Smooth muscle cell of the umbilical artery (primary cell): Measurements from ENCODE around the gene PRSS36. TPM values are rescaled to one million over a fixed set of nuclear protein-coding genes. Genes with fewer than 3 reads are reported as not detected.

Experiments
- total RNA-seq: library from RNA; depleted of rRNA; stranded (reverse); fragments of >200 nt; gene quantifications from 2 replicates; pipeline ENCODE4 v1.2.3, GENCODE V29; 2014

Gene PRSS36
- 0.30 TPM in 1 of 2 replicates, not detected in the other for total RNA-seq

DNA sequence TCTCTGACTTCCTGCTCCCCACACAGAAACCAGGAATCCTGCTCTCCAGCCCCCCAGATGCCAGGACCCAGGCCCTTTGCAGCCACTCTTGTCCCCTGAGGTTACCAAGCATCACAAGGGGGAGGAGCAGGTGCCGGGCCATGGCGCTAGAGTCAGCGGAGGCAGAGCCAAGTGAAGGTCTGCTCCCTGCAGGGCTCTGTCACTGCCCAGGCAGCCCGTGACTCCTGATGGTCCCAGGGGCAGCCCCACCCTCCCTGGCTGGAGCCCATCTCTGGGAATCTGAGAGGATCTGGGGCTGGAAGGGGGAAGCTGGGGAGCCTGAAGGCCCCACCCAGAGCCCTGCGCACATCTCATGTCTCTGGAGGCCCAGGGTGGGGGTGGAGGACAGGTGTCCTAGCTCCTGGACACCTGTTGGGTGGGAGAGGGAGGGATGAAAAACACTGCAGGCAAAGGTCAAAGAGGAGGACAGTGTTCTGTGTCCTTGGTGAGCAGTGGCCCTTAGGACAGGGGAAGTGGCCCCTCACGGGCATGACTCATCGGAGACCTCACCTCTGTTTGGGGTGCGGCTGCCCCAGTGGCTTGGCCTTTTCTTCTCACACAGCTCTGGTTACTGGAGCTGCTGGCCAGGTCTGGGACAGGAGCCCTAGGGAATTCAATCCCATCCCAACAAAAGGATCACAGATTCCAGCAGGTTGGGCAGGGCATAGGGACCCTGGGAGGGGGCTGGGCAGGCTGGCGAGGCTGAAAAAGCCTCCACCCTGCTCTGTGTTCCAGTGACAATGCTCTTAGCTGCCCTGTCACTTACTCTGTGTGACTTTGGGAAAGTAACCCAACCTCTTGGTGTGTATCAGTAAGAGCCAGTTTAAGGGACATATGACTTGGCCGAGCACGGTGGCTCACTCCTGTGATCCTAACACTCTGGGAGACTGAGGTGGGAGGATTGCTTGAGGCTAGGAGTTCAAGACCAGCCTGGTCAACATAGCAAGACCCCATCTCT, at the start of gene PRSS36:
Gene PRSS36, minus strand, starts transcription at position 173 of the 997 bp plus-strand sequence. Its CDS starts 31 bp downstream, at position 142.

DNA sequence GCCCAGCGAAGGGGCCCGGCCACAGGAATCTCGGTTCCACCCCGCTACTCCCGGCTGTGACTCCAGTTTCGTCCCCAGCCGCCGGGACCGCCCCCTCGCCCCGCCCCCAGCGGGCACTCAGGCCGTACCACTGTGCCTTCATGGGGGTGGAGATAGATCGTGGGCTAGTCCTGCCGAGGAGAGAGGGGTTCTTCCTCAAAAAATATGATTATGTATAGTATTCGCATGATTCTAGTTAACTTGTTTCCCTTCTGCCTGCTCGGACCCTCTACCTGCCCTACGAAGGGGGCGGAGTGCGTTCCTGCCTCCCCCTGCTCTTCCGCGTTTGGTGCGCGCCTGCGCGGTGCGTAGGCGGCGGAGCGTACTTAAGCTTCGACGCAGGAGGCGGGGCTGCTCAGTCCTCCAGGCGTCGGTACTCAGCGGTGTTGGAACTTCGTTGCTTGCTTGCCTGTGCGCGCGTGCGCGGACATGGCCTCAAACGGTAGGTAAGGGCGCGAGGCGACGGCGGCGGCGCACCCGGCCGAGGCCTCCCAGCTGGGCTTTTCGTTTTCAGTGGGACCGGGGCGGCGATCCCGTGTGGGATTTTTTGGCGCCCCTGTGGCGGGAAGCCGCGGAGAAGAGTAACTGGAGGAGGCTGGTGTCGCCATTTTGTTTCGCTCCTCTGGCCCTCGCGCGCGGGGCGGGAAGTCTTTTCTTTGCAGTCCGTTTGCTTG, 30.0 kb upstream of the PRSS36 start, which contains the start of gene FUS:
Gene FUS, plus strand, starts transcription at position 393 of the 713 bp plus-strand sequence. Its CDS starts 76 bp downstream, at position 469.

DNA sequence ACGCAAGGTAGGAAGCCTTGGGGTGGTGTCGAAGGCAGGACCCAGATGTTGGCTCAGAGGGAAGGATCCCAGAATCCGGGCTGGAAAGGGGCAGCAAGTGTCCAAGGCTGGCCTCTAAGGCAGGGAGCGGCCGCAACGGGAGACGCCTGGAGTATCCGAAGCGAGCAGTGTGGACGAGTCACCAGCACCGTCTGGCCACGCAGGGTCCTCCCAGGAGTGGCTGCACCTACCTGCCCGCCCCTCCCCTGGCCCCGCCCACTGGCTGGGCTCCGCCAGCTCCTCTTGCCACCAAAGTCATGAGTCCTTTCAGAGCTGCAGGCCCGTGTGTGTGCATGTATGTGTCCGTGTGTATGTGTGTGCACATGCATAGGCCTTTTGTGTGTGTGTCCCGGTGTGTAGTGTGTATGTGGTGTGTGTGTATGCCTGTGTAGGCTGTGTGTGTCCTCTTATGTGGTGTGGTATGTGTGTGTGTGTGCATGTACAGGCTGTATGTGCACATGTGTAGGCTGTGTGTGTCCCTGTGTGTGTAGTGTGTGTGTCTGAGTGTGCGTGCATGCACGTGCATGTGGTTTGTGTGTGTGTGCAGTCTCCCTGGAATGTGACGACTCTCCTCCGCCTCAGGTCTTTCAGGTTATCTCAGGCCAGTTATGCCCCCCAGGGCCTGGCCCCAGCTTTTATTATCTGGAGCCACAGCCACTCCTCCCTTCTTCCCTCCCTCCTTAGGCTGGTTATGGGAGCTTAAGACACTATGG, 14.2 kb downstream of the PRSS36 start, which contains the start of gene PRSS8:
Gene PRSS8, minus strand, starts transcription at position 193 of the 752 bp plus-strand sequence. CDS start 229 bp downstream, outside the sequence.

DNA sequence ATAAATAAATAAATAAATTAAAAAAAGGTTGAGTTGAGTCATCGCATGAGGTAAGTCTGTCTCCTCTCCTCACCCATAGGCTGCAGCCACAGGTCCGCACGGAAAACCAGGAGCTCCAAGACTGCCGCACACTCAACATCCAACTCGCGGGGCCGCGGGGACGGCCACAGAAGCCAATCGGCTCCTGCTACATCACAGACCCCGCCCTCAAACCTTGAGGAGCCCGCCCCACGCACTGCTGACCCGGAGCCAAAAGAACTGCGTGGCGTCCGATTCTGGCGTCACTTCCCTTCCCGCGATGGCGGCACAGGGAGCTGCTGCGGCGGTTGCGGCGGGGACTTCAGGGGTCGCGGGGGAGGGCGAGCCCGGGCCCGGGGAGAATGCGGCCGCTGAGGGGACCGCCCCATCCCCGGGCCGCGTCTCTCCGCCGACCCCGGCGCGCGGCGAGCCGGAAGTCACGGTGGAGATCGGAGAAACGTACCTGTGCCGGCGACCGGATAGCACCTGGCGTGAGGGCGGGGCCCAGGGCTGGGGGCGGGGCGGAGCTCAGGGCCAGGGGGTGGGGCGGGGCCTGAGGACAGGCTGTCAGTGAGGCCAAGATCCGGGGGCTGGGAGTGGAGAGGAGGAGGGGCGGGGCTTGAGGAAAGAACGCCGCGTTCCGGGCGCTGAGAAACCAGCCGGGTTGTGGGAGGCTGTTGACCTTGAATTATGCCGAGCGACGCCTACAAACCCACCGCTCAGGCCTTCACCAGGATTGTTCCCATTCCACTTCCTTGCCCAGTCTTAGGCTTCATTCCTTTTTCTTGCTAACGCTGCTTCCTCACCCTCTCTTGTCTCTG, 32.3 kb downstream of the PRSS36 start, which contains the start of gene KAT8:
Gene KAT8, plus strand, starts transcription at position 281 of the 839 bp plus-strand sequence. Its CDS starts 18 bp downstream, at position 299.

DNA sequence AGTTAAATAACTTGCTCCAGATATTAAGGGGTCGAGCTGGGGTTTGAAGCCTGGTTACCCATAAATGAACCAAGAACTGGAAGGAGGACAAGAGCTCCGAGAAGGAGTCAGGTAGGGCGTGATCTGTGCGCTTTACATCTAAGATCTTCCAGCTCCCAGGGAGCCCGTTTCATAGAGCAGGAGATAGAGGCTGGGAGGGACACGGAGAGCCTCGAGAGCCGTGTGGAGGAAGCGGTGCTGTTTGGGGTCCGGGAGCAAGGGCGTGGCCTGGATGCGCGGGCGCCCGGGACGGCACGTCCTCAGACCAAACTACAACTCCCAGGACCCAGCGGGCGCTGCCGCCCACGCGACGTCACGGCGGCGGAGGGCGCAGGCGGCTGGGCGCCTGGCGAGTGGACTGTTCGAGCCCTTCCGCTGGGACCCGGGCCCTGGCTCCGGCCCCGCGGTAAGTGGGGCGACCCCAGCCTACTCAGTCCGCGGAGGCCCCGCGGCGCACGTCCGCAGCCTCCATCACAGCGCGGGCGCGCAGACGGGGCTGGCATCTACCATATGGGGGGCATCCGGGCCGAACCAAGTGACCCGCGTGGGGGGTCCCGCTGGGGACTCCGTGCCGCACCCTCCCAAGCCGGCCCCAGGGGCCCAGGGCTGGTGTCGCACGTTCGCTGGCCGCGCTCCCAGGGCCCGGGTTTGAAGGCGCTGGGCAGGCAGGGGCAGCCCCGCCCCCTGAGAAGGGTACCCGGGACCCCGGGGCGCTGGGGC, 41.7 kb downstream of the PRSS36 start, which contains the start of gene BCKDK:
Gene BCKDK, plus strand, starts transcription at position 352 of the 759 bp plus-strand sequence. CDS start 838 bp downstream, outside the sequence.

DNA sequence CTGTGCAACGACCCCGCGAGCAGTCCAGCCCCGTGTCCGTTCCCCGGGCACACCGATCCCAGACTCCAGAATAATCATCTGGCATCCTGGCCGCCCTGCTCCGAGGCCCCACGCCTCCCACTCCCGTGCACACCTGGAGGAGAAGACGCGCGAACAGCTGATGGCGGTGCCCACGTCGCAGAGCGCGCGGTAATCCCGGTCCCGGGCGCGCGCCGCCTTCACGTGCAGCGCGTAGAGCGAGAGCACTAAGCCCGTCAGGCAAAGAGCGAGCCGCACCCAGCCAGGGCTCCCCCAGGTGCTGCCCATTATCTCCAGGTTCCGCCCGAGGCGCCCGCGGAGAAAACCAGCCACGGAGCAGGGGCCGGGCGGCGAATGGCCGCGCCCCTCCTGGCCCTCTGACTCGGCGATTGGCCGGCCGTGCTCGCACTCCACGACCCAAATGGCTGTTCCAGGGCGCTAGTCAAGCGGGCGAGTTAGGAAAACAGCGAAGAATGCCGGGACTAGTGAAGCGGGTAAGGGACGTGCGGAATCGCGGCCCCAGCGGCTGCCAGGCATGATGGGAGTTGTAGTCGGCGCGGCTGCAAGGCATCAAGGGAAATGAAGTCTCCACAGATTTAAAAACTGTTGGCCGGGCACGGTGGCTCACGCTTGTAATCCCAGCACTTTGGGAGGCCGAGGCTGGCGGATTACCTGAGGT, 55.3 kb downstream of the PRSS36 start, which contains the start of gene VKORC1:
Gene VKORC1, minus strand, starts transcription at position 374 of the 697 bp plus-strand sequence. Its CDS starts 68 bp downstream, at position 306.

Other genes starting within 250 kb of the PRSS36 start
- 25.2 and 25.5 TPM in 2 replicates for gene FBXL19, start 226.5 kb downstream of the PRSS36 start, total RNA-seq
- 36.4 and 49.0 TPM in 2 replicates for gene ORAI3, start 201.0 kb downstream of the PRSS36 start, total RNA-seq
- gene SETD1A, start 192.3 kb downstream of the PRSS36 start, total RNA-seq: 1.8 and 4.9 TPM in 2 replicates
- gene HSD3B7, start 164.9 kb downstream of the PRSS36 start, total RNA-seq: 11.6 and 13.4 TPM in 2 replicates
- gene STX1B, start 139.4 kb downstream of the PRSS36 start, total RNA-seq: 0.59 and 2.8 TPM in 2 replicates
- gene STX4, start 116.5 kb downstream of the PRSS36 start, total RNA-seq: 23.2 and 29.7 TPM in 2 replicates
- gene ZNF668, start 75.8 kb downstream of the PRSS36 start, total RNA-seq: 8.3 and 9.8 TPM in 2 replicates
- 9.5 and 16.3 TPM in 2 replicates for gene ZNF646, start 75.6 kb downstream of the PRSS36 start, total RNA-seq
- 3.6 and 9.6 TPM in 2 replicates for gene PRSS53, start 61.1 kb downstream of the PRSS36 start, total RNA-seq
- 163 and 273 TPM in 2 replicates for gene VKORC1, start 55.3 kb downstream of the PRSS36 start, total RNA-seq
- gene BCKDK, start 41.7 kb downstream of the PRSS36 start, total RNA-seq: 19.3 and 33.3 TPM in 2 replicates
- 31.5 and 32.1 TPM in 2 replicates for gene KAT8, start 32.4 kb downstream of the PRSS36 start, total RNA-seq
- gene PRSS8, start 14.3 kb downstream of the PRSS36 start, total RNA-seq: not detected in 2 replicates
- gene FUS, start 30.1 kb upstream of the PRSS36 start, total RNA-seq: 45.7 and 65.8 TPM in 2 replicates
- gene PYCARD, start 52.7 kb upstream of the PRSS36 start, total RNA-seq: 27.3 and 28.7 TPM in 2 replicates
- gene TRIM72, start 64.1 kb upstream of the PRSS36 start, total RNA-seq: not detected in 2 replicates
- not detected in 2 replicates for gene PYDC1, start 67.1 kb upstream of the PRSS36 start, total RNA-seq
- not detected in 2 replicates for gene ITGAM, start 109.9 kb upstream of the PRSS36 start, total RNA-seq
- not detected in 2 replicates for gene ITGAX, start 205.1 kb upstream of the PRSS36 start, total RNA-seq
- gene ITGAD, start 243.3 kb upstream of the PRSS36 start, total RNA-seq: not detected in 2 replicates